ENCODE measurements around the gene SLC46A2. TPM values are rescaled to one million over a fixed set of nuclear protein-coding genes. Genes with fewer than 3 reads are reported as not detected.

SLC46A2 gene
- total RNA-seq, 3 donors from 2014 or later, result 0.16 TPM; not detected in 2

GRCh38 chr9:112885324-112885723 lies 5.4 kb downstream of the SLC46A2 start:
- ATAC-seq (no peak), DNase-seq (no peak)
- Histone ChIP-seq H3K4me1 (ENCODE audit: low read depth) (no peaks in the 10 kb centered on the region), H3K36me3 (ENCODE audit: low read depth) (no peaks in the 10 kb centered on the region), H3K9me3 (no peaks in the 10 kb centered on the region), H3K4me3 (no peak overlapping the region)
- intact Hi-C loops (cut with DNase I, micrococcal nuclease), result no loop called here
- TF ChIP-seq CTCF (IDR thresholded peaks at IDR 0.05), result no peak

- no peaks in the 10 kb centered on the region for H3K4me1 ChIP-seq (ENCODE audit: low read depth)
- intact Hi-C loops (cut with DNase I, micrococcal nuclease), result no loop called here
These were observed 6.0 kb downstream of the SLC46A2 start for GRCh38 chr9:112884721-112885120.

GRCh38 chr9:112884101-112884500 lies 6.6 kb downstream of the SLC46A2 start:
- DNase-seq (no peak), ATAC-seq (no peak)
- Histone ChIP-seq H3K4me1 (ENCODE audit: low read depth) (no peaks in the 10 kb centered on the region), H3K36me3 (ENCODE audit: low read depth) (no peaks in the 10 kb centered on the region), H3K4me3 (no peak overlapping the region), H3K9me3 (no peaks in the 10 kb centered on the region)
- no peak for TF ChIP-seq CTCF (IDR thresholded peaks at IDR 0.05)
- intact Hi-C loops (cut with DNase I, micrococcal nuclease), result no loop called here

More at GRCh38 chr9:112884721-112885120, 6.0 kb downstream of the SLC46A2 start:
- no peak for DNase-seq
- Histone ChIP-seq H3K4me3 (no peak overlapping the region), H3K36me3 (ENCODE audit: low read depth) (no peaks in the 10 kb centered on the region), H3K9me3 (no peaks in the 10 kb centered on the region)
- no peak for ATAC-seq
- TF ChIP-seq CTCF (IDR thresholded peaks at IDR 0.05), result no peak

- Histone ChIP-seq H3K9me3 (no peaks in the 10 kb centered on the region), H3K36me3 (ENCODE audit: low read depth) (no peaks in the 10 kb centered on the region), H3K4me1 (ENCODE audit: low read depth) (no peaks in the 10 kb centered on the region), H3K4me3 (no peak overlapping the region)
- no peak for TF ChIP-seq CTCF (IDR thresholded peaks at IDR 0.05)
- ATAC-seq (no peak), DNase-seq (no peak)
- intact Hi-C loops (cut with DNase I, micrococcal nuclease), result no loop called here
These were observed 9.3 kb downstream of the SLC46A2 start for GRCh38 chr9:112881331-112881730.

- DNase-seq (no peak), ATAC-seq (no peak)
- no peaks in the 10 kb centered on the region for H3K4me1 ChIP-seq (ENCODE audit: low read depth)
- H3K9me3 ChIP-seq, result no peaks in the 10 kb centered on the region
- H3K36me3 ChIP-seq (ENCODE audit: low read depth), result no peaks in the 10 kb centered on the region
- TF ChIP-seq CTCF (IDR thresholded peaks at IDR 0.05), result no peak
- no peak overlapping the region for H3K4me3 ChIP-seq
- intact Hi-C loops (cut with DNase I, micrococcal nuclease), result no loop called here
These were observed 10.0 kb downstream of the SLC46A2 start for GRCh38 chr9:112880650-112881049.

GRCh38 chr9:112878752-112879151 lies 11.9 kb downstream of the SLC46A2 start:
- Histone ChIP-seq H3K9me3 (no peaks in the 10 kb centered on the region), H3K36me3 (ENCODE audit: low read depth) (no peaks in the 10 kb centered on the region), H3K4me1 (ENCODE audit: low read depth) (no peaks in the 10 kb centered on the region), H3K4me3 (no peak overlapping the region)
- no peak for TF ChIP-seq CTCF (IDR thresholded peaks at IDR 0.05)
- ATAC-seq (no peak), DNase-seq (no peak)
- intact Hi-C loops (cut with DNase I, micrococcal nuclease), result no loop called here

Data from mucosa of descending colon (tissue), 3 donors.